Fibroblast of villous mesenchyme (primary cell): ENCODE results near the gene CDK6. TPM values are rescaled to one million over a fixed set of nuclear protein-coding genes. Genes with fewer than 3 reads are reported as not detected.

Experiments
- DNase-seq: peaks from one replicate; pipeline ENCODE4 v3.0.0-alpha.2; 2010; ENCODE audit warnings: low read depth
- H3K4me3 ChIP-seq: 2 replicates; pipeline ENCODE4 v1.5.1; 2011; ENCODE audit warnings: low read depth, mild to moderate bottlenecking, low read length
- CTCF ChIP-seq: IDR thresholded peaks from 2 replicates; pipeline ENCODE4 v1.5.1; 2012; ENCODE audit warnings: low read depth, mild to moderate bottlenecking, low read length; ENCODE audit not compliant: insufficient read depth
- total RNA-seq: library from RNA; depleted of rRNA; stranded (reverse); fragments of >200 nt; gene quantifications from 2 replicates; pipeline ENCODE4 v1.2.3, GENCODE V29; 2012

The CDK6 gene
- total RNA-seq, 1 donor: 30.7 TPM

DNA sequence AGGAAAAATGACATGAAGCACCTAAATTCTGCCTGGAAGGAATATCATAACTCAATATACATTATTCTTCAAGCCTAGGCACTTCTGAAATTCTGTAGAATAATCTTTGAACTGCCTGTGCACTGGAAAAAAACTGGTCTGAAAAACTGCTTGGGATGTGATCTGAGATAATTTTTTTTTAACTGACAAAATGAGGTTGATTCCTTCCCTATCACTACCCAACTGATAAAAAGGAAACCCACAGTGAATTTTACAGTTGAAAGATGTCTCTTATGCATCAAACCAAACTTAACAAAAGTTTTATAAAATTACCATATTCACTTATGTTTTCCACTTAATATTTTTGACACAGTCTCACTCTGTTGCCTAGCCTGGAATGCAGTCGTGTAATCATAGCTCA is 179.0 kb downstream of the CDK6 start:
- no peak for DNase-seq
- H3K4me3 ChIP-seq: no peak overlapping the region
- no peak for TF ChIP-seq CTCF

DNA sequence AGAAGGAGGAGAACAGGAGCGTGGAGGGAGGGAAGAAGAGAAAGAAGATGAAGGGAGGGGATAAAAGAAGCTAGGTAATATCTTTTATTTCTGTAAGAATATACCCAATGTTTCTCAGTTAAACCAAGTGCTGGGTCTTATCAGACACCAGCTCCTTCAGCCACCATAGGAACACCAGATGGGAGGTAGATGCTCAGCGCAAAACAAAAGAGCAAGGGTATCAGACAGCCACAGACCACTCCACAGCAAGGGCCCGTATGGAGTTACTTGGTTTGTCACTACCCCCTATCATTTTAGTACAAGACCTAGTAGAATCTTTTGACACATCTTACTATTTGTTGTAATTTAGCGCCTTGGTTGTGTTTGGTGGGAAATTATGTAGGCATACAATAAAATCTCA is 180.3 kb downstream of the CDK6 start:
- no peak overlapping the region for H3K4me3 ChIP-seq
- no peak for DNase-seq
- TF ChIP-seq CTCF: no peak

GRCh38 chr7:92655346-92655884 is 181.0 kb downstream of the CDK6 start:
- no peak for TF ChIP-seq CTCF
- DNase-seq: no peak
- no peak overlapping the region for H3K4me3 ChIP-seq

DNA sequence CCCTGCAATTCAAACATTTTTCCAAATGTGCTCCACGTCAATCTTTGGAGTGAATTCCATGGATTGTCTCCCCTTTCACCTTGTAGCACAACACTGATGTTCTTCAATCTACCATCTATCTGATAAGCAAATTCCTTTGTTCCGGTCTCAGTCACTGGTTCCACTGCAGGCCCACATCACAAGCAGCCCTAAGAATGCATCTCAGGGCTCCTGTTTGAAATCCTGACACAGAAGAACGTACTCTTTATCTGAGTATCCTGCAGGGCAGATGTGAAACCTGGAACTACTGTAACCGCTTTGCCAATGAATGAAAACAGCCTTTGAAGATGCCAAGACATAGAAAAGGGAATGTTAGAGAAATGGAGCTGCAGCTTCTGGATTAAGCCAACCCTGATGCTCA is 183.2 kb downstream of the CDK6 start:
- DNase-seq: no peak
- H3K4me3 ChIP-seq: no peak overlapping the region
- TF ChIP-seq CTCF: no peak

DNA sequence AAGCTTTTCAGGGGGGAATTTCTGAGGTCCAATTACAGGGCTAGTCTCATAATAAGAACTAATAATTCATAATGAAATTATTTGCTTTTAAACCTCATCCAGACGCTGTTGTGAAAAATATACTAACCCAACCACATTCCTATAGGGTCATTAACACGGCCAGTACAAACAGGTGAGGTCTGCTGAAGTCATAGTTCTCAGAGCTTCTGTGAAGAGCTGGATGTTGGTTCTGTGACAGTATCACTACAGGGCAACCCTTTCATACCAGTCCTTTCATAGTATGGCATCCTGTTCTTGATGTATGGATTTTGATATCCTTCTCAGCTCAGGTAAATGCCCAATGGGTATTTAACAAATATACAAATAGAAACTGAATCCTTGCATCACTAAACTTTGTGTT is 183.8 kb downstream of the CDK6 start:
- no peak overlapping the region for H3K4me3 ChIP-seq
- no peak for TF ChIP-seq CTCF
- DNase-seq: no peak

- DNase-seq: no peak
- H3K4me3 ChIP-seq: no peak overlapping the region
- TF ChIP-seq CTCF: no peak
These were observed 186.0 kb downstream of the CDK6 start for GRCh38 chr7:92650391-92650790.

GRCh38 chr7:92648067-92648466 is 188.3 kb downstream of the CDK6 start:
- no peak for TF ChIP-seq CTCF
- no peak for DNase-seq
- no peak overlapping the region for H3K4me3 ChIP-seq
